Endothelial cell (in vitro differentiated cells): Measurements from ENCODE around the gene PATZ1. TPM values are rescaled to one million over a fixed set of nuclear protein-coding genes. Genes with fewer than 3 reads are reported as not detected.

Experiments
- DNase-seq: peaks from one replicate; pipeline ENCODE4 v3.0.0; 2021; ENCODE audit warnings: low spot score
- H3K27ac Mint-ChIP-seq: one replicate; pipeline ENCODE4 v1.8.0; 2021; ENCODE audit warnings: mixed read lengths, inconsistent platforms; ENCODE audit not compliant: unreplicated experiment
- H3K27me3 Mint-ChIP-seq: one replicate; pipeline ENCODE4 v1.8.0; 2021; ENCODE audit warnings: mild to moderate bottlenecking, moderate library complexity, mixed read lengths, inconsistent platforms; ENCODE audit not compliant: unreplicated experiment
- H3K36me3 Mint-ChIP-seq: one replicate; pipeline ENCODE4 v1.8.0; 2021; ENCODE audit warnings: mild to moderate bottlenecking, low read depth, mixed read lengths, inconsistent platforms; ENCODE audit not compliant: unreplicated experiment
- H3K4me1 Mint-ChIP-seq: one replicate; pipeline ENCODE4 v1.8.0; 2021; ENCODE audit warnings: mild to moderate bottlenecking, mixed read lengths, inconsistent platforms; ENCODE audit not compliant: unreplicated experiment
- H3K4me3 Mint-ChIP-seq: one replicate; pipeline ENCODE4 v1.8.0; 2021; ENCODE audit warnings: mild to moderate bottlenecking, mixed read lengths, inconsistent platforms; ENCODE audit not compliant: unreplicated experiment
- H3K9me3 Mint-ChIP-seq: one replicate; pipeline ENCODE4 v1.8.0; 2021; ENCODE audit warnings: mixed read lengths, inconsistent platforms; ENCODE audit not compliant: unreplicated experiment
- total RNA-seq: library from RNA; stranded (reverse); fragmentation: NEBNext Ultra II Directional; extraction: Animal tissue kit (Norgen Biotek cat#: 25700); gene quantifications from one replicate; pipeline ENCODE4 v1.2.1, GENCODE V29; 2021; ENCODE audit not compliant: unreplicated experiment
- TF ChIP-seq, protein P1 (sequence below): fragments of 200-600 bp; sonication (generic); IDR thresholded peaks from one replicate; pipeline ENCODE4 v1.5.0; 2021; ENCODE audit warnings: antibody characterized with exemption; ENCODE audit not compliant: unreplicated experiment

The PATZ1 gene
- total RNA-seq, 1 donor from 2014 or later = 54.0 TPM

DNA sequence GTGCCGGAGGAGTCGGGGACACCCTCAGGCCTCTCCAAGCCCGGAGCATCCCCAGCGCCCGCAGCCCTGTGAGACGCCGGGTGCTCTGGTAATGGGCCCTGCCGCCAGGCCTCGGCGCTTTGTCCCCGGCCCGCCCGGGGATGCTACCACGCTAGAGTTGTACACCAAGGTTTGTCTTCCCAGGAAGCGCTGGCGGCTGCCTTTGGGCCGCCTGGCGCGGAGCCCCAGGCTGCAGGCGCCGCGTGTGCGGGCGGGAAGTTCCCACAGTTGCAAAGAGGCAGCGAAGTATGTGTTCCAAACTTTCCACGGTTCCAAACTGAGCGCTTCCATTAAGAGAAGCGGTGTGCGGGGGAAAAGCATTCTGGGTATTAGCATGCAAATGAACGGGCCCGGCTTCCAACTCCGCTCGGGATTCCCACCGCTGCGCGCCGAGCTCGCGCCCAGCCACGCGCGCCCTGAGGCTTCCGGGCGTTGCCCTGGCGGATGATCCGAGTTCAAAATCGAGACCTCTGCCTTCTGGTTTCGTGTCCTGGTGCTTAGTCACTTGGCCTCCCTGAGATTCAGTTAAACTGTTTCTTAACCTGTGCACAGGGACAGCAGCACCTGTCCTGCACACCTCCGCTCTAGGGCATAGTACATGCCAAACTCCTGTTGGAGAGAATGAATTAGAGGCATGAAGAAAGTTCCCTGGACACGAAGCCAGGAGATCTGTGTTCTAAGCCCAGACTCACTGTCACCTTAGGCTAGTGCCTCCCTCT is 1.3 kb upstream of the PATZ1 start:
- Mint-ChIP-seq H3K27ac (peak overlapping the region; percentile 57), H3K4me3 (peak overlapping the region; percentile 91), H3K36me3 (peaks cover 14% of the 10 kb centered on the region), H3K9me3 (no peaks in the 10 kb centered on the region), H3K27me3 (peaks cover 11% of the 10 kb centered on the region), H3K4me1 (peaks cover 30% of the 10 kb centered on the region)
- peak; percentile 54 for DNase-seq
- TF ChIP-seq, protein P1, sequence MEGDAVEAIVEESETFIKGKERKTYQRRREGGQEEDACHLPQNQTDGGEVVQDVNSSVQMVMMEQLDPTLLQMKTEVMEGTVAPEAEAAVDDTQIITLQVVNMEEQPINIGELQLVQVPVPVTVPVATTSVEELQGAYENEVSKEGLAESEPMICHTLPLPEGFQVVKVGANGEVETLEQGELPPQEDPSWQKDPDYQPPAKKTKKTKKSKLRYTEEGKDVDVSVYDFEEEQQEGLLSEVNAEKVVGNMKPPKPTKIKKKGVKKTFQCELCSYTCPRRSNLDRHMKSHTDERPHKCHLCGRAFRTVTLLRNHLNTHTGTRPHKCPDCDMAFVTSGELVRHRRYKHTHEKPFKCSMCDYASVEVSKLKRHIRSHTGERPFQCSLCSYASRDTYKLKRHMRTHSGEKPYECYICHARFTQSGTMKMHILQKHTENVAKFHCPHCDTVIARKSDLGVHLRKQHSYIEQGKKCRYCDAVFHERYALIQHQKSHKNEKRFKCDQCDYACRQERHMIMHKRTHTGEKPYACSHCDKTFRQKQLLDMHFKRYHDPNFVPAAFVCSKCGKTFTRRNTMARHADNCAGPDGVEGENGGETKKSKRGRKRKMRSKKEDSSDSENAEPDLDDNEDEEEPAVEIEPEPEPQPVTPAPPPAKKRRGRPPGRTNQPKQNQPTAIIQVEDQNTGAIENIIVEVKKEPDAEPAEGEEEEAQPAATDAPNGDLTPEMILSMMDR = no peak

DNA sequence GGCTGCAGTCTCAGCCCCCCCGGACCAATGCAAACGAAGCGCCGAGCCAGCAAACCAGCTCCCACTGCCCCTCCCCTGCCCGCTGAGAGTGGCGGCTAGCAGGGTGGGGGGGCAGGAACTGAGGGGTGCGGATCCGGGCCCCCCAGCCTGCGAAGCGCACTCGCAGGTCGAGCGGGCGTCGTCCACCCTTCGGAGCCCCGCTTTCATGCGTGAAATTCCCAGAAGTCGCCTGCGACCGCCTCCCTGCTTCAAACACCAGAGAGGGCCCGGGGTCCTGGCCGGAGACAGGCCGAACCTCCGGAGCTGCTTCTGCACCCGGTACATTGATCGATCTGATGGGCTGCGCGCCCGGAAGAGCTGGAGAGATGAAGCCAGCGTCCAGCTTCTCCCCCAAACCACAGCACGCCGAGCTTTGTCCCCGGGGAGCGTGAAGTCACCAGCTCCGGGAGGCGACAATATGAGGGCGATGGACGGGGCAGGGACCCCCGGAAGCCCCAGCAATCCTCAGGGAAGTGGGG is 646 bp upstream of the PATZ1 start:
- H3K27me3 Mint-ChIP-seq = peaks cover 11% of the 10 kb centered on the region
- DNase-seq = peak; percentile 59
- H3K9me3 Mint-ChIP-seq = no peaks in the 10 kb centered on the region
- peak overlapping the region; percentile 30 for H3K27ac Mint-ChIP-seq
- peak overlapping the region; percentile 90 for H3K4me3 Mint-ChIP-seq
- TF ChIP-seq, protein P1 = no peak
- peaks cover 36% of the 10 kb centered on the region for H3K4me1 Mint-ChIP-seq
- peaks cover 16% of the 10 kb centered on the region for H3K36me3 Mint-ChIP-seq

DNA sequence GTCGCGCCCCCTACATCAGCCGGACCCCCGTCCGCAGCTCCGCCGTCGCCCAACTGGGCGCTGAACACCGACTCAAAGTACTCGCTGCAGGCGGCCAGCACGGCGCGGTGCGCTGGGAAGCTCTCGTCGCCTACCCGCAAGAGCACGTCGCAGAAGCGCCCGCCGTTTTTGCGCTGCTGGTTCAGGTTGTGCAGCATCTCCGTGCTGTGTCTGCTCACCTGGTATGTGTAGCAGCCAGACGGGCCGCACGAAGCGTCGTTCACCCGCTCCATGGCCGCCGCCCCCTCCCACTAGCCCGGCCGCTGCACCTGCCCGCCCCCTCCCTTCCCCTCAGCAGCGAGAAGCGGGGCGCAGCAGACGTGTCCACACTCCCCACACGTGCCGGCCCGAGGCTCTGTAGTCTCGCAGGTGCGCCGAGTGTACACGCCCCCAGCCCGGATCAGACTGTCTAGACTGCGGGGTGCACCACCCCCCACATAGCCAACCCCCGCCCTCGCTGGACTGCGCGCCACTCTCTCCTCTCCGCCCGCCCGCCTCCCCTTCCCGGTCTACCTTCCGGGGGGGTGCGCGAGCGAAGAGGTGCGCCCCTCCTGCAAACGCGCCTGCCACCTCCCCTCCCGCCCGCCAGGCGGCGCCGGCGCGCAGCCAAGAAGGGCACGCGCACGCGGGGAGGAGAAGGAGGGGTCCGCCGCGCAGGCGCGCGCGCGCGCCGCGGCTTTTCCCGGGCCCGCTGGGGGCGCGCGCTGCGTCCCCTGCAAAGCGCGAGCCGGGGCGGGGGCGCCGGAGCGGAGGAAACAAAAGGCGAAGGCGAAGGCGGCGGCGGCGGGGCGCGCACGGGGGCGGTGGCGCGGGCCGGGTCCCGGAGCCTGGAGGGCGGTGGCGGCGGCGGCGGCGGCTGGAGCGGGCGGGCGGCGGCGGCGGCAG is 553 bp downstream of the PATZ1 start:
- peaks cover 42% of the 10 kb centered on the region for H3K4me1 Mint-ChIP-seq
- peak overlapping the region; percentile 89 for H3K4me3 Mint-ChIP-seq
- H3K27me3 Mint-ChIP-seq = peaks cover 16% of the 10 kb centered on the region
- H3K9me3 Mint-ChIP-seq = no peaks in the 10 kb centered on the region
- peak; percentile 90 for DNase-seq
- no peak overlapping the region for H3K27ac Mint-ChIP-seq
- peaks cover 20% of the 10 kb centered on the region for H3K36me3 Mint-ChIP-seq
- TF ChIP-seq, protein P1 = peak; percentile 92

DNA sequence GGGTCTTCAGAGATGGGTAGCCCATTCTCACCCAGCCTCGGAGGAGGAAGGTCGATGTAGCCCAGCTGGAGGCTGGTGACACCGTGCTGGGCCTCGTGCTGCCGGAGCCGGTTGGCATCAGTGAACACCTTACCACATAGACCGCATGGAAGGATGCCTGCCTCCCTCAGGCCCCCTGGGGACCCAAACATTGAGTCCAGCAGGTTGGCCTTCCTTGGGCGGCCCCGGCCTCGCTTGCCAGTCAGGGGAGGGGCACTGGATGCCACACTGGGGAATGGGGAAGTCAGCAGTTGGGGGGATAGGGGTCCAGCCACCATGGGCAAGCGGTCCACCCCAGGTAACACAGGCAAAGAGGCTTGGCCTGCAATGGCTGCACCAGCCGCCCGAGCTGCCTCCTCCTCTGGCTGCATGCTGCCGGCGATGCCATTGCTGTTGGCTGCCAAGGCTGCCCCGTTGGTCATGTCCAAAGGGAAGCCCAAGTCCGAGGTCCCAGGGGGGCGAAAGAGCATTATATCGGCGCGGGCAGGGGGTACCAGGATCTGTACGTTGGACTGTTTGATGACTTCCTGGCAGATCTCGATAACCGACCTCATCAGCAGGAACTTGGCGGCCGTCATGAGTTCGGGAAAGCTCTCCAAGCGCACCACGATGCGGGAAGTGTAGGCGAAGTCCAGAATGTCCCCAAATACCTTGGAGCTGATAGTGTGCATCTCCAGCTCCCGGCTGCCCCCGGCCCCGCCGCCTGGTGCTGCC is 1.4 kb downstream of the PATZ1 start:
- peaks cover 16% of the 10 kb centered on the region for H3K27me3 Mint-ChIP-seq
- H3K27ac Mint-ChIP-seq = peak overlapping the region; percentile 30
- no peaks in the 10 kb centered on the region for H3K9me3 Mint-ChIP-seq
- no peak for DNase-seq
- peaks cover 46% of the 10 kb centered on the region for H3K4me1 Mint-ChIP-seq
- peak overlapping the region; percentile 89 for H3K4me3 Mint-ChIP-seq
- peaks cover 25% of the 10 kb centered on the region for H3K36me3 Mint-ChIP-seq
- TF ChIP-seq, protein P1 = no peak
